Subcutaneous abdominal adipose tissue (tissue), 5 donors: ENCODE measurements around the gene CAMKMT.

Experiments
- H3K27ac ChIP-seq: one replicate; pipeline ENCODE4 v1.7.0; 2013; ENCODE audit warnings: low read depth, mild to moderate bottlenecking, inconsistent platforms, low read length, moderate library complexity
- H3K27me3 ChIP-seq, 5 donors: one replicate each; pipeline ENCODE4 v1.7.0; 2013; ENCODE audit warnings: low read length in 5 of 5, inconsistent platforms in 1 of 5; ENCODE audit not compliant: control insufficient read depth in 5 of 5, insufficient read depth in 4 of 5
- H3K36me3 ChIP-seq, 5 donors: one replicate each; pipeline ENCODE4 v1.7.0; 2013; ENCODE audit warnings: low read length in 5 of 5; ENCODE audit not compliant: control insufficient read depth in 5 of 5, insufficient read depth in 5 of 5
- H3K4me1 ChIP-seq, 5 donors: one replicate each; pipeline ENCODE4 v1.7.0; 2013; ENCODE audit warnings: low read length in 5 of 5, mild to moderate bottlenecking in 3 of 5, moderate library complexity in 1 of 5; ENCODE audit not compliant: control insufficient read depth in 5 of 5, insufficient read depth in 5 of 5
- H3K4me3 ChIP-seq, 5 donors: one replicate each; pipeline ENCODE4 v1.7.0; 2013; ENCODE audit warnings: low read length in 5 of 5, low read depth in 1 of 5
- H3K9ac ChIP-seq, 5 donors: one replicate each; pipeline ENCODE4 v1.7.0; 2013; ENCODE audit warnings: low read length in 5 of 5, mild to moderate bottlenecking in 4 of 5, moderate library complexity in 3 of 5
- H3K9me3 ChIP-seq, 5 donors: one replicate each; pipeline ENCODE4 v1.7.0; 2013; ENCODE audit warnings: low read length in 5 of 5; ENCODE audit not compliant: control insufficient read depth in 5 of 5
- donor health status: healthy.
- donor health status: healthy.
- donor health status: healthy.
- donor health status: healthy.
- donor health status: healthy.

Gene CAMKMT

GRCh38 chr2:44453259-44453658, 91.5 kb downstream of the CAMKMT start:
- Histone ChIP-seq H3K4me3 (no peak overlapping the region), H3K27ac (no peak overlapping the region), H3K36me3 (no peaks in the 10 kb centered on the region), H3K4me1 (no peaks in the 10 kb centered on the region), H3K9ac (no peak overlapping the region), H3K9me3 (no peaks in the 10 kb centered on the region), H3K27me3 (no peaks in the 10 kb centered on the region)

- Histone ChIP-seq H3K27ac (no peak overlapping the region), H3K27me3 (no peaks in the 10 kb centered on the region), H3K9ac (no peak overlapping the region), H3K4me1 (no peaks in the 10 kb centered on the region), H3K36me3 (peaks cover 0 to 4% (median 0%) of the 10 kb centered on the region in 5 donors), H3K9me3 (no peaks in the 10 kb centered on the region), H3K4me3 (no peak overlapping the region)
Measured at GRCh38 chr2:44455877-44456276, 94.1 kb downstream of the CAMKMT start.

- H3K27me3 ChIP-seq: no peaks in the 10 kb centered on the region
- H3K9me3 ChIP-seq: no peaks in the 10 kb centered on the region
- peaks cover 0 to 4% (median 0%) of the 10 kb centered on the region in 5 donors for H3K36me3 ChIP-seq
- H3K4me1 ChIP-seq: no peaks in the 10 kb centered on the region
- H3K27ac ChIP-seq: no peak overlapping the region
- H3K9ac ChIP-seq: no peak overlapping the region
- H3K4me3 ChIP-seq: no peak overlapping the region
Measured at GRCh38 chr2:44456946-44457345, 95.2 kb downstream of the CAMKMT start.

GRCh38 chr2:44459739-44460138, 98.0 kb downstream of the CAMKMT start:
- Histone ChIP-seq H3K27ac (no peak overlapping the region), H3K9me3 (peaks cover 0 to 6% (median 0%) of the 10 kb centered on the region in 5 donors), H3K9ac (no peak overlapping the region), H3K36me3 (peaks cover 0 to 4% (median 0%) of the 10 kb centered on the region in 5 donors), H3K4me3 (no peak overlapping the region), H3K4me1 (no peaks in the 10 kb centered on the region), H3K27me3 (no peaks in the 10 kb centered on the region)

GRCh38 chr2:44462934-44463849, 101.4 kb downstream of the CAMKMT start:
- Histone ChIP-seq H3K4me1 (no peaks in the 10 kb centered on the region), H3K27me3 (no peaks in the 10 kb centered on the region), H3K4me3 (no peak overlapping the region), H3K36me3 (peaks cover 0 to 4% (median 0%) of the 10 kb centered on the region in 5 donors), H3K9ac (no peak overlapping the region), H3K9me3 (peaks cover 0 to 8% (median 3%) of the 10 kb centered on the region in 5 donors), H3K27ac (no peak overlapping the region)

GRCh38 chr2:44464437-44464836, 102.7 kb downstream of the CAMKMT start:
- Histone ChIP-seq H3K27ac (no peak overlapping the region), H3K9me3 (peaks cover 0 to 8% (median 3%) of the 10 kb centered on the region in 5 donors), H3K36me3 (no peaks in the 10 kb centered on the region), H3K4me3 (no peak overlapping the region), H3K9ac (no peak overlapping the region), H3K4me1 (no peaks in the 10 kb centered on the region), H3K27me3 (no peaks in the 10 kb centered on the region)

GRCh38 chr2:44470151-44470550, 108.4 kb downstream of the CAMKMT start:
- H3K4me3 ChIP-seq: no peak overlapping the region
- no peak overlapping the region for H3K9ac ChIP-seq
- H3K27ac ChIP-seq: no peak overlapping the region
- no peaks in the 10 kb centered on the region for H3K27me3 ChIP-seq
- peaks cover 0 to 8% (median 0%) of the 10 kb centered on the region in 5 donors for H3K9me3 ChIP-seq
- no peaks in the 10 kb centered on the region for H3K36me3 ChIP-seq
- H3K4me1 ChIP-seq: no peaks in the 10 kb centered on the region

GRCh38 chr2:44477657-44478414, 116.1 kb downstream of the CAMKMT start:
- H3K9me3 ChIP-seq: no peaks in the 10 kb centered on the region
- H3K4me3 ChIP-seq: no peak overlapping the region
- H3K4me1 ChIP-seq: no peaks in the 10 kb centered on the region
- no peaks in the 10 kb centered on the region for H3K27me3 ChIP-seq
- peaks cover 0 to 2% (median 0%) of the 10 kb centered on the region in 5 donors for H3K36me3 ChIP-seq
- no peak overlapping the region for H3K9ac ChIP-seq
- no peak overlapping the region for H3K27ac ChIP-seq

GRCh38 chr2:44479127-44479887, 117.6 kb downstream of the CAMKMT start:
- H3K9me3 ChIP-seq: no peaks in the 10 kb centered on the region
- peaks cover 0 to 4% (median 0%) of the 10 kb centered on the region in 5 donors for H3K36me3 ChIP-seq
- no peak overlapping the region for H3K9ac ChIP-seq
- no peak overlapping the region for H3K27ac ChIP-seq
- H3K27me3 ChIP-seq: no peaks in the 10 kb centered on the region
- H3K4me3 ChIP-seq: no peak overlapping the region
- no peaks in the 10 kb centered on the region for H3K4me1 ChIP-seq
